ENCODE results near the gene SPATA2. TPM values are rescaled to one million over a fixed set of nuclear protein-coding genes. Genes with fewer than 3 reads are reported as not detected.

The SPATA2 gene
- total and polyA plus RNA-seq, 2 donors (not counting 3 experiments of a cell fraction or from before 2014, with no cell fraction given) = 4.9 to 6.1 TPM

GRCh38 chr20:49915118-49915379 lies 280 bp downstream of the SPATA2 start:
- BruUV-seq (replicated peaks) = TSS peak; percentile 30
- H3K27ac ChIP-seq (ENCODE audit: insufficient read depth, low read depth, low read length) = peak overlapping the region; percentile 86

More at GRCh38 chr20:49915118-49915379, 280 bp downstream of the SPATA2 start:
- FAIRE-seq (peak; percentile 15), DNase-seq (ENCODE audit: low read depth, low spot score) (no peak)
- no peaks in the 10 kb centered on the region for H3K9me3 ChIP-seq (replicated peaks; ENCODE audit: control insufficient read depth, insufficient read depth, low read length)
- dilution Hi-C loops (cut with MboI; ENCODE audit: extremely low pct_ligation_motif_present, low sequenced_read_pairs) (no loop called here), intact Hi-C loops (cut with micrococcal nuclease) (loop anchor here (2.0 kb wide), 2 partner anchors 14 to 22 kb away; partner anchors contain the start of gene RNF114)
- H3K4me3 ChIP-seq (replicated peaks in 1 of 3; ENCODE audit: insufficient read depth in 1 of 3, low read depth in 1 of 3, low read length in 3 of 3) = peak overlapping the region; percentile 54 to 89 (median 68)
- H3K4me1 ChIP-seq (ENCODE audit: control insufficient read depth, extremely low read depth, insufficient read depth, low read length) = peaks cover 17% of the 10 kb centered on the region
- ChIA-PET POLR2A (no interaction called here), CTCF (interaction anchor here (1.4 to 2.5 kb wide), 6 partner anchors 9 to 156 kb away, joined by 3 to 14 read pairs (median 6); no protein-coding TSS in a partner anchor)
- H4K20me1 ChIP-seq (replicated peaks; ENCODE audit: control insufficient read depth, extremely low read depth, insufficient read depth, low read length) = no peaks in the 10 kb centered on the region
- H3K79me2 ChIP-seq (ENCODE audit: control insufficient read depth, insufficient read depth, low read length) = peaks cover 33% of the 10 kb centered on the region
- H3K9ac ChIP-seq (replicated peaks; ENCODE audit: extremely low read depth, insufficient read depth, low read length) = peak overlapping the region; percentile 88
- H3K27me3 ChIP-seq (ENCODE audit: control insufficient read depth in 2 of 2, insufficient read depth in 2 of 2, low read length in 2 of 2) = no peaks in the 10 kb centered on the region
- peak overlapping the region; percentile 9 for H2AFZ ChIP-seq (ENCODE audit: low read depth, low read length)
- TF ChIP-seq POLR2AphosphoS5 (IDR thresholded peaks at IDR 0.05; ENCODE audit: insufficient read depth, low read depth, low read length) (no peak), JUN (IDR thresholded peaks at IDR 0.05; ENCODE audit: borderline replicate concordance, insufficient read depth, insufficient read length, low read depth) (no peak), FOS (IDR thresholded peaks at IDR 0.05; ENCODE audit: borderline replicate concordance, insufficient read depth, low read length) (no peak), POLR2A (IDR thresholded peaks at IDR 0.05; ENCODE audit: low read depth, low read length) (no peak), MAX (IDR thresholded peaks at IDR 0.05; ENCODE audit: insufficient read depth, insufficient read length) (no peak), GATA2 (IDR thresholded peaks at IDR 0.05; ENCODE audit: insufficient read depth, insufficient read length, low read depth, low read length) (no peak), EZH2 (IDR thresholded peaks at IDR 0.05; ENCODE audit: borderline replicate concordance, low read depth, low read length, severe bottlenecking) (no peak), MYC (IDR thresholded peaks at IDR 0.05; ENCODE audit: low read depth, low read length) (no peak)
- TF ChIP-seq, protein P1, sequence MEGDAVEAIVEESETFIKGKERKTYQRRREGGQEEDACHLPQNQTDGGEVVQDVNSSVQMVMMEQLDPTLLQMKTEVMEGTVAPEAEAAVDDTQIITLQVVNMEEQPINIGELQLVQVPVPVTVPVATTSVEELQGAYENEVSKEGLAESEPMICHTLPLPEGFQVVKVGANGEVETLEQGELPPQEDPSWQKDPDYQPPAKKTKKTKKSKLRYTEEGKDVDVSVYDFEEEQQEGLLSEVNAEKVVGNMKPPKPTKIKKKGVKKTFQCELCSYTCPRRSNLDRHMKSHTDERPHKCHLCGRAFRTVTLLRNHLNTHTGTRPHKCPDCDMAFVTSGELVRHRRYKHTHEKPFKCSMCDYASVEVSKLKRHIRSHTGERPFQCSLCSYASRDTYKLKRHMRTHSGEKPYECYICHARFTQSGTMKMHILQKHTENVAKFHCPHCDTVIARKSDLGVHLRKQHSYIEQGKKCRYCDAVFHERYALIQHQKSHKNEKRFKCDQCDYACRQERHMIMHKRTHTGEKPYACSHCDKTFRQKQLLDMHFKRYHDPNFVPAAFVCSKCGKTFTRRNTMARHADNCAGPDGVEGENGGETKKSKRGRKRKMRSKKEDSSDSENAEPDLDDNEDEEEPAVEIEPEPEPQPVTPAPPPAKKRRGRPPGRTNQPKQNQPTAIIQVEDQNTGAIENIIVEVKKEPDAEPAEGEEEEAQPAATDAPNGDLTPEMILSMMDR (IDR thresholded peaks at IDR 0.05; ENCODE audit: extremely low read depth in 1 of 2, insufficient read depth in 1 of 2, low read depth in 1 of 2, low read length in 2 of 2) = no peak
- H3K36me3 ChIP-seq (ENCODE audit: control insufficient read depth in 2 of 2, extremely low read depth in 1 of 2, insufficient read depth in 2 of 2, low read length in 2 of 2) = no peaks in the 10 kb centered on the region
- H3K9me1 ChIP-seq (replicated peaks; ENCODE audit: control insufficient read depth, extremely low read depth, insufficient read depth, low read length) = no peaks in the 10 kb centered on the region
- peak overlapping the region; percentile 90 for H3K4me2 ChIP-seq (ENCODE audit: insufficient read depth, low read length)

Measured in endothelial cell of umbilical vein (primary cell).